ENCODE data around the gene DCC.

DCC gene

GRCh38 chr18:52715421-52715820 is 375.4 kb downstream of the DCC start:
- no peak for TF ChIP-seq CTCF (conservative IDR thresholded peaks at IDR 0.05; ENCODE audit: low read depth, low read length)
- Histone ChIP-seq H4K20me1 (ENCODE audit: insufficient read depth) (no peaks in the 10 kb centered on the region), H3K4me3 (IDR thresholded peaks at IDR 0.05; ENCODE audit: insufficient read depth, low read depth, low read length) (no peak overlapping the region), H3K27me3 (ENCODE audit: insufficient read depth, low read depth) (no peaks in the 10 kb centered on the region), H2AFZ (ENCODE audit: low read depth) (no peak overlapping the region), H3K4me2 (no peak overlapping the region), H3K36me3 (ENCODE audit: insufficient read depth) (no peaks in the 10 kb centered on the region), H3K27ac (no peak overlapping the region), H3K79me2 (ENCODE audit: insufficient read depth, low read depth) (no peaks in the 10 kb centered on the region), H3K9ac (no peak overlapping the region), H3K4me1 (ENCODE audit: low read depth, poor library complexity, severe bottlenecking) (no peaks in the 10 kb centered on the region)

- TF ChIP-seq CTCF (conservative IDR thresholded peaks at IDR 0.05; ENCODE audit: low read depth, low read length), result no peak
- Histone ChIP-seq H3K27me3 (ENCODE audit: insufficient read depth, low read depth) (no peaks in the 10 kb centered on the region), H3K9ac (no peak overlapping the region), H4K20me1 (ENCODE audit: insufficient read depth) (no peaks in the 10 kb centered on the region), H3K79me2 (ENCODE audit: insufficient read depth, low read depth) (no peaks in the 10 kb centered on the region), H3K4me3 (IDR thresholded peaks at IDR 0.05; ENCODE audit: insufficient read depth, low read depth, low read length) (no peak overlapping the region), H3K4me1 (ENCODE audit: low read depth, poor library complexity, severe bottlenecking) (no peaks in the 10 kb centered on the region), H2AFZ (ENCODE audit: low read depth) (no peak overlapping the region), H3K27ac (no peak overlapping the region), H3K36me3 (ENCODE audit: insufficient read depth) (no peaks in the 10 kb centered on the region), H3K4me2 (no peak overlapping the region)
These were observed 376.0 kb downstream of the DCC start for GRCh38 chr18:52715991-52716390.

DNA sequence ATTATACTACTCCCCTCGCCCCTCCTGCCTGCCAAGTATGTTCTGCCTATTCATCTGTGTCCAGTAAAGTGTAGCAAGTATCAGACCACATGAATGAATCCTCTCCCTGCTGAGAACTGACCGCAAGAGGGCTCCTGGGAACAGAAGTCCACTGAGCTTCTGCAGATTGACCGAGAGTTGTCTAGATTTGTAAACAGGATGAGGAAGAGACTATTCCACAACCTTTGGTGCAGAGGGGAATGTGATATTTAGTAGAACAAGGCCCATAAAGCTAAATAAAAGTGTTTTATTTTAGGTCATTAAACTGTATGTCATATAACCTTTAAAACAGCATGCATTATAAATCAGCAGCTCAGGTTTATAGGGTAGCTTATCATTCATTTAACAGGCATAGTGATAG is 377.0 kb downstream of the DCC start:
- Histone ChIP-seq H3K36me3 (ENCODE audit: insufficient read depth) (no peaks in the 10 kb centered on the region), H3K9ac (no peak overlapping the region), H3K4me2 (no peak overlapping the region), H4K20me1 (ENCODE audit: insufficient read depth) (no peaks in the 10 kb centered on the region), H2AFZ (ENCODE audit: low read depth) (no peak overlapping the region), H3K27ac (no peak overlapping the region), H3K79me2 (ENCODE audit: insufficient read depth, low read depth) (no peaks in the 10 kb centered on the region), H3K4me1 (ENCODE audit: low read depth, poor library complexity, severe bottlenecking) (no peaks in the 10 kb centered on the region), H3K27me3 (ENCODE audit: insufficient read depth, low read depth) (no peaks in the 10 kb centered on the region), H3K4me3 (IDR thresholded peaks at IDR 0.05; ENCODE audit: insufficient read depth, low read depth, low read length) (no peak overlapping the region)
- TF ChIP-seq CTCF (conservative IDR thresholded peaks at IDR 0.05; ENCODE audit: low read depth, low read length), result no peak

- H3K4me2 ChIP-seq, result no peak overlapping the region
- TF ChIP-seq CTCF (conservative IDR thresholded peaks at IDR 0.05; ENCODE audit: low read depth, low read length), result no peak
- no peak overlapping the region for H3K27ac ChIP-seq
- no peak overlapping the region for H2AFZ ChIP-seq (ENCODE audit: low read depth)
- no peaks in the 10 kb centered on the region for H3K36me3 ChIP-seq (ENCODE audit: insufficient read depth)
- H3K27me3 ChIP-seq (ENCODE audit: insufficient read depth, low read depth), result no peaks in the 10 kb centered on the region
- no peaks in the 10 kb centered on the region for H3K79me2 ChIP-seq (ENCODE audit: insufficient read depth, low read depth)
- H3K4me1 ChIP-seq (ENCODE audit: low read depth, poor library complexity, severe bottlenecking), result no peaks in the 10 kb centered on the region
- no peak overlapping the region for H3K9ac ChIP-seq
- H3K4me3 ChIP-seq (IDR thresholded peaks at IDR 0.05; ENCODE audit: insufficient read depth, low read depth, low read length), result no peak overlapping the region
- no peaks in the 10 kb centered on the region for H4K20me1 ChIP-seq (ENCODE audit: insufficient read depth)
These were observed 382.9 kb downstream of the DCC start for GRCh38 chr18:52722904-52723303.

Measured in KMS-11 (cell line).